Amniotic epithelial cell (primary cell): ENCODE results near the gene TNFSF8.

ENCODE experiments used
- DNase-seq: peaks from one replicate; pipeline ENCODE4 v3.0.0-alpha.2; 2010; ENCODE audit warnings: low read depth

TNFSF8 gene, protein sequence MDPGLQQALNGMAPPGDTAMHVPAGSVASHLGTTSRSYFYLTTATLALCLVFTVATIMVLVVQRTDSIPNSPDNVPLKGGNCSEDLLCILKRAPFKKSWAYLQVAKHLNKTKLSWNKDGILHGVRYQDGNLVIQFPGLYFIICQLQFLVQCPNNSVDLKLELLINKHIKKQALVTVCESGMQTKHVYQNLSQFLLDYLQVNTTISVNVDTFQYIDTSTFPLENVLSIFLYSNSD

GRCh38 chr9:114930056-114930812, at the start of gene TNFSF8:
TNFSF8 (minus strand) TSS chr9:114930591; CDS start chr9:114930303, 288 bp downstream.
- no peak for DNase-seq

DNA sequence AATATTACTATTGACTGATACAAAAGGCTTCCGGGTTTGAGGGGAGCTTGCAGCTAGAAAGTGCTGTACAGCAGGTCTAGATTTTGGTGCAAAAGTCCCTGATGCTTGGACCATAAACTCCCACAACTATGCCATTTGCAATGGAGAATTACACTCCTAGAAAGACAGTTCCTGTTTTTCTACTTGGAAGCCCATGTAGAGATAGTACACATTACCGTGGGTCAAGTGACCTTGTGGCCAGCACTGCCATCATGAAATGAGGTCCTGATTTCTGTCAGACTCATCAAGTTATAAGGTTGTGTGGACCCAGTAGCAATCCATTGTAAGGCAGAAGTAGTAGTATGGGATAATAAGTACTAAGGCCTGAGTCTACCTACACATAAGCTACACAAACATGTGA, 42.8 kb upstream of the TNFSF8 start:
- DNase-seq, result no peak

DNA sequence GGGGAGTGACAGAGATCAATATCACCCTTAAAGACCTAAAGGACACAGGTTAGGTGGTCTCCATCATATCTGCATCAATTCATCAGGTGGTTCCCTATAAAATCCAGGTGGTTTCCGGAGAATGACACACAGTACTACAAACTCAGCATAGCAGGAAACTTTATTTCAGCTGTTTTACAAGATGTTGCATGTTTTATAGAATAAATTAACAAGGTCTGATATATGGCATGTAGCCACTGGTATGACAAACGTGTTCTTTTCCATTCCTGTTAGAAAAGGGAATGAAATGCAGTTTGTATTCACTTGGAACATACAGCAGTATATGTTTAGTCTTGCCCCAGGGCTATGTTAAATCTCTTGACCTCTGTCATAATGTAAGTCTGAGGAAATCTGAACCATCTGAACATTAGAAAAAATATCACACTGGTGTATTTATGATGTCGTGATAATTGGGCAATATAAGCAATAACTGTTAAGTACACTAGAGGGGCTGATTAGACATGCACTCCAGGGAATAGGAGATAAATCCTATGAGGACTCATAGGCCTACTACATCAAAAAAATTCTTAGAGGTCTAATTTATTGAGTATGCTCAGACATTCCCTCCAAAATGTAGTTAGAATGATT, 42.2 kb upstream of the TNFSF8 start:
- DNase-seq, result no peak

DNA sequence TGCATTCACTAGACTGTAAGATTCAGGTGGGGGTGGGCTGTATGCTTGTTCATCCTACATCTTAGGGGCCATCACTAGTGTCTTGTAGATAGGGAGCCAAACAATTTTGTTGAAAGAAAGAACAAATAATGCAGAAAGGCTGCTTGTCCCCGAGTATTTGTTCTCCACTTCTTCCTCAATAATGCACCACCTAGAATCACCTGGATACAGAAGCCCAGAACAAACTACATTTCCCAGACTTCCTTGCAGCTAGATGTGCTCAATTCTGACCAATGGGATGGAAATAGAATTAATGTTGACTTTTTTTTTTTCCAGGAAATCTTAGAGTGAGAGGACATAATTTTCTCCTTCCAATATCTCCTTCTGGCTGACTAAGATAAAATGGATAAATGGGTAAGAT, 38.9 kb upstream of the TNFSF8 start:
- DNase-seq, result no peak

GRCh38 chr9:114968671-114969070, 38.3 kb upstream of the TNFSF8 start:
- DNase-seq, result peak; percentile 31

- DNase-seq, result no peak
Observed at GRCh38 chr9:114965564-114965963, 35.2 kb upstream of the TNFSF8 start.

- no peak for DNase-seq
Observed at GRCh38 chr9:114962809-114963208, 32.4 kb upstream of the TNFSF8 start.

DNA sequence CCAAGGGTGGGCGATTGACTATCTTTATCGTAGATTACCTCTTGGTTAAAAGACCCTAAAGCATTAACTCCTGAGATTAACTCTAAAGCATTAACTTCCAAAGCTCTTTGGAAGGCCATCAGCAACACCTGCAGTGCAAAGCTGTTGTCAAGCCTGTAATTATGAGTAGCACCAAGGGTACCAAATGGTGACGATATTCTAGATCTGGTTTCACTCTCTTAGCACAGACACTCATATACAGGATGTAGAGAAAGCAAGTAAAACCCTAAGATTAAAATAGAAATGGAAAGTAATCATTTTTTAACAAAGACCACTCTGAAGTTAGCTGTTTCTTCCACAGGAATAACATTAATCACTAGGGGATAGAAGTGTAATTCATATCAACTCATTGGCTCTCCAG, 29.9 kb upstream of the TNFSF8 start:
- no peak for DNase-seq

DNA sequence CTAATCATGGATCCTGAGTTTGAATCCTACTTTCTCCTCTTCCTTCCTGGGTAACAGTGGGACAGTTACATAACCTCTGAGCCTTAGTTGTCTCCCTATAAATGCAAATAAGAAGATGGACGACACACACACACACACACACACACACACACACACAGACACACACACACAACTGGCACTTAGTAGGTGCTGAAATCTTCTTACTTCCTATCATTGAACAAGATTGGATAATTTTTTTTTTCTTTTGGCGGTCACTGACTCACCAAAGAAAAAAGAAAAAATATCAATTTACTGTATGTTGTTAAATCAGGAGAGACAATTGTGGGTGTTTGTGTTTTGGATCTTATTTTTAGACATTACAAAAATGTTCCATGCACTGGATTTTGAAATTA, 28.4 kb upstream of the TNFSF8 start:
- no peak for DNase-seq

DNA sequence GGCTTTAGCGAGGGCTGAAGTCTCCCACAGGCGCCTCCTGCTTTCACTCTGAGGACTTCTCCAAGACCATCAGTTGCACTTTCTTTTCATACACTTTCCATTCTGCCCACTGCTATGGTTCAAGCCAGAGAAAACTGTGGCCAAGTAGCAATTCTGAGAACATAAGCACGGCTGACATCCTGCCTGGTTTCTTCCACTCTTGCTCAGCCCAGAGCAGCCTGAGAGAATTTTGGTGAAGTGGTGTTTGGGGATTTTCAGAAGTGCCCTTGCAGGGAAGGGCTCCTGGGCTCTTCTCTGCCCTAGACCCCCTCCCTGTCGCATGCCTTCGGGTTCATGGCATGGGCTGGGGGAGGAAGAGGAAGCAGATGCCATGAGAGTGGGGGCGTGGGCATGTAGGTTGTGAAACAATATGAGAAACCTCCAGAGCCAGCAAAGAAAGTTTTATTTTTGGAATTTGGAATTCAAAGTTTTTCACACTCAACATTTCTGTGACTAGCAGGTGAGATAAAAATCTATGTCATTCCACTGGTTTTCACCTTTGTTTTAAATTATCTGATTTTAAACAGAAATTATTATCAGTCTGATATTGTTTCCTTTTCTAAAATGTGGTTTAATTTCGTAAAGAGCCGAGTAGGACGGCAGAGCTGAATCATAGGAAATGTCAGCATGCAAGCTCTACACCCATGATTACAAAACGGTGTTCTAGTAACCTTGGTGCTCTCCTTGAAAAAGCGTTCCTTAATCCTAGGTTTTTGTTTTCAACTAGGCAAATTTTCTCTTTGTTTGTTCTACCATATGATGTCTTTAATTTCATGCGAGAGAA, 27.8 kb upstream of the TNFSF8 start:
- peak; percentile 63 for DNase-seq

DNA sequence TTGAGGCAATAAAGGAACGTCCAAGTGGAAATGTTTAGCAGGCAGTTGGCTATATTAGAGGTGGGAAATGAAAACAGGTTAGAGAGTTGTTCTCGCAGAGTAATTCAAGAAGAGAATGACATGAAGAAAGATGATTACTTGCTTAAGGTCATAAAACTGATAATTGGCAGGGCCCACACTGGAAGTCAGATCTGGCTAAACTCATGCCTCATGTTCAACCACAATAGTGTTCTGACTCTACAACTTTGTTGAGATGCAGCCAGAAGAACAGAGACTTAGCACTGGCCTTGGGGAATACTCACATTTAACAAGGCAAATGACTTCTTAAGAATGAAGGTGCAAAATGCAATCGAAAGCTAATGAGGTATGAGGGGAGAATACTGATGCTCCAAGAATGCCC, 27.2 kb upstream of the TNFSF8 start:
- no peak for DNase-seq

GRCh38 chr9:114954956-114955582, 24.7 kb upstream of the TNFSF8 start:
- DNase-seq, result no peak

GRCh38 chr9:114953959-114954358, 23.6 kb upstream of the TNFSF8 start:
- peak; percentile 68 for DNase-seq

DNA sequence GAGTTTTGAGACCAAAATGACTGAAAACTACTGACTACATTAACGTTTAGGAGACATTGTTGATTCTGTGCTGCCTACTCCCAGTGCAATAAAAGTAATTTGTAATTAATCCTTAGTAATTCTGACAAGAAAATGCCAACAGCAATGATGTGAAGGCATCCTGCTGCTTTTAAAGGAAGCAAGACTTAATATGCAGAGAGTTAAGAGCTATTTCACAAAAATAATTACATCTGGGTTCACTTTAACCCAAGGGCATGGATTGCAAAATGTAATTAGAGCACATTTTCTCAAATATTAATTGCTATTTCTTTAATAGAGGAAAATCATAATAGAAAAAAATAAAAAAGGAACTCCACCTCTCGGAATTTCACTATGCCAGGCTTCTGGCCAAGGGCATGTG, 22.7 kb upstream of the TNFSF8 start:
- DNase-seq, result no peak

GRCh38 chr9:114950761-114951160, 20.4 kb upstream of the TNFSF8 start:
- DNase-seq, result no peak

- DNase-seq, result no peak
Observed at GRCh38 chr9:114947058-114947457, 16.7 kb upstream of the TNFSF8 start.

DNA sequence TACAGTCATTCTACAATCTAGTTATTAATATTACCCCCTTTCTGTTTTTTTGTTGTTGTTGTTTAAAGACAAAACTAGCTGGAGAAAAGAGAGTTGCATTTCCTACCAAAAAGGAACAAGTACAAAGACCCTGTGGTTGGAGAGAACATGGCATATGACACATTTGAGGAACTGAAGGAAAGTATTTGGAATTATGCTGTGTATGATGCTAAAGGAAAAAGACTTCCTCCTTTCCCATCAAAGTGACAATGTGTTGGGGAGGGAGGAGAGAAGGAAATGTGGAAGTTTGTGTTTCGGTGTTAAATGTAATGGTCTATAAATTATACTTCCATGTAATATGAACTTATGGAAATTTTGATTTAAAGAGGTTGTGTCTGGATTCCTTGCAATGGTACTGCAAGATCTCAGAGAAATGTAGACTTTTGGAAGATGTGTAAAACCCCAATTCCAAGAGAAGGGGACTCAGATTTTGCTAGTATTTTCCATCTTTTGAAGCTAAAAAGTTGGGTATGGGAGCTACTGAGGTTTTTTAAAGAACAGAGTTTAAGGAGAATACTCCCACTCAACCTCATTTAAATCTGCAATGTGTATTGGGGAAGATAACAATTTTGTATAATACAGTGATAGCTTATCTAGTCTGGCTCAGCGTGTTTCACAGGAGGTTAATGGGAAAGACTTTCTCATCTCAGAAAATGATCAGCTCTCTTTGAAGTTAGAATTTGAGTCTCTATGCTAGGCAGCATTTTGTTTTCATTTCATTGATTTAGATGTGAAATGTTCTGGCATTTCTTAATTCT, 15.4 kb upstream of the TNFSF8 start:
- DNase-seq, result no peak

- no peak for DNase-seq
Observed at GRCh38 chr9:114941376-114941775, 11.0 kb upstream of the TNFSF8 start.

DNA sequence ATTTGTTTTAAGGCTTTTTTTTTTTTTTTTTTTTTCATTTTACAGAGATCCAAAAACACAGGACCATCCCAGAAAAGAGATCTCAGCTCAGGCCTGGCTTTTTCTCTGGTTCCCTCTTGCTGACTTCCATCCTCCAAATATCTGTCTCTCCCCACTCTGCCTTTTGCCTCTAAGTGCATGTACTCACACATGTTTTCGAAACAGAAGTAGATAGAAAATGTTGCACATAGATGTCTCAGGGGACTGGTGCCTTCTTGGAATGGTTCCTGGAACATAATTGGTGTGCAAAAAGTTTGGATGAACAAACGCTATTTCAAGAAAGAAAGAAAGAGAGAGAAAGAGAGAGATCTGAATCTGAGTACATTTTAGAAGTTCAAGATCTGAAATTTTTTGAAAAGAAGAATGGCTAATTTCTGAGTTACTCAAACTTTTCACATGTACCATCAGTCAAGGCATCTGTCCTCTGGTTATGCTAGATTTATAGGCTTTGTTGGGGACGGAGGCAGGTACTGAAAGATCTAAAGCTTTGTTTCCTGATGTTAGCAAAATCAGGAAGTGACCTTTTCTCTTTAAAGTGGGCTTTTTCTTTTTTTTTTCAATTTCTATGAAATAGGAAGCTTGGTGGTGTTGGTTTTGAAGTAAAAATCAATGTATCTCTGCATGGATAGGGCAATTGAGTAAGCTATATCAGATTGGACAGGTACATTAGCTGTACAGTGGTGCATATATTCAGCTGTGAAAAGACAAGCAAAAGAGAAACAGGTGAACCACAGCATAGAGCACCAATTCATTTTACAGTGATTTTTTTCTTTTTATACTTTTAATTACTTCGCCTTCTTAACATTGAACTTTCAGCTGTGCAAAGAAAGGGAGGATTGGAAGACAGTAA, 8.5 kb upstream of the TNFSF8 start:
- no peak for DNase-seq

- DNase-seq, result no peak
Observed at GRCh38 chr9:114937516-114937915, 7.1 kb upstream of the TNFSF8 start.
